Measurements from ENCODE around the gene PTPA.
"Not testable (repeated sequence)": the region's sequence is repeated elsewhere in the genome, so short reads cannot be mapped to it uniquely, and the experiment has no call there.

The PTPA gene

GRCh38 chr9:129111528-129112151 is 425 bp downstream of the PTPA start:
- intact Hi-C loops (cut with DNase I; ENCODE audit: low total_unique reads) = no loop called here
- TF ChIP-seq CTCF (IDR thresholded peaks at IDR 0.05) = no peak
- peak in 1 of 2 donors; percentile 52 for DNase-seq

GRCh38 chr9:129112526-129112925 is 1.3 kb downstream of the PTPA start:
- H3K36me3 ChIP-seq = peaks cover 2 to 12% (median 6%) of the 10 kb centered on the region in 3 donors
- intact Hi-C loops (cut with DNase I; ENCODE audit: low total_unique reads); DNase-seq; H3K27ac ChIP-seq; H3K27me3 ChIP-seq; H3K9me3 ChIP-seq: not testable (repeated sequence)
- H3K4me1 ChIP-seq = peaks cover 0 to 50% (median 27%) of the 10 kb centered on the region in 4 donors
- peak overlapping the region; percentile 80 to 84 for H3K4me3 ChIP-seq

More at GRCh38 chr9:129111528-129112151, 425 bp downstream of the PTPA start:
- Histone ChIP-seq H3K27me3 (no peaks in the 10 kb centered on the region), H3K9me3 (no peaks in the 10 kb centered on the region), H3K4me1 (peaks cover 0 to 50% (median 27%) of the 10 kb centered on the region in 4 donors), H3K4me3 (peak overlapping the region; percentile 80 to 84), H3K36me3 (peaks cover 5 to 21% (median 15%) of the 10 kb centered on the region in 3 donors), H3K27ac (peak overlapping the region; percentile 88 to 92)

GRCh38 chr9:129113645-129114304 is 2.6 kb downstream of the PTPA start:
- H3K9me3 ChIP-seq = no peaks in the 10 kb centered on the region
- no peak overlapping the region for H3K27ac ChIP-seq
- peaks cover 0 to 42% (median 22%) of the 10 kb centered on the region in 4 donors for H3K4me1 ChIP-seq
- no peak for TF ChIP-seq CTCF (IDR thresholded peaks at IDR 0.05)
- H3K27me3 ChIP-seq = no peaks in the 10 kb centered on the region
- no peaks in the 10 kb centered on the region for H3K36me3 ChIP-seq
- DNase-seq = no peak
- H3K4me3 ChIP-seq = no peak overlapping the region
- intact Hi-C loops (cut with DNase I; ENCODE audit: low total_unique reads) = no loop called here

GRCh38 chr9:129118799-129119198 is 7.6 kb downstream of the PTPA start:
- TF ChIP-seq CTCF (IDR thresholded peaks at IDR 0.05) = no peak
- Histone ChIP-seq H3K4me3 (no peak overlapping the region), H3K9me3 (no peaks in the 10 kb centered on the region), H3K36me3 (peaks cover 13 to 35% (median 31%) of the 10 kb centered on the region in 3 donors), H3K4me1 (peaks cover 0 to 6% (median 0%) of the 10 kb centered on the region in 4 donors), H3K27ac (no peak overlapping the region), H3K27me3 (no peaks in the 10 kb centered on the region)
- intact Hi-C loops (cut with DNase I; ENCODE audit: low total_unique reads) = no loop called here
- no peak for DNase-seq

GRCh38 chr9:129121483-129121882 is 10.3 kb downstream of the PTPA start:
- DNase-seq = no peak
- no peaks in the 10 kb centered on the region for H3K27me3 ChIP-seq
- no peaks in the 10 kb centered on the region for H3K9me3 ChIP-seq
- no peak overlapping the region for H3K4me3 ChIP-seq
- no peak overlapping the region for H3K27ac ChIP-seq
- H3K36me3 ChIP-seq = peaks cover 19 to 57% (median 42%) of the 10 kb centered on the region in 3 donors
- peaks cover 0 to under 1% (median 0%) of the 10 kb centered on the region in 4 donors for H3K4me1 ChIP-seq
- TF ChIP-seq CTCF (IDR thresholded peaks at IDR 0.05) = no peak
- intact Hi-C loops (cut with DNase I; ENCODE audit: low total_unique reads) = loop anchor here (10.0 kb wide), 1 partner anchor 673 kb away; no protein-coding TSS in a partner anchor

- H3K27ac ChIP-seq = no peak overlapping the region
- no peaks in the 10 kb centered on the region for H3K27me3 ChIP-seq
- no peak overlapping the region for H3K4me3 ChIP-seq
- TF ChIP-seq CTCF (IDR thresholded peaks at IDR 0.05) = no peak
- peaks cover 0 to 4% (median 0%) of the 10 kb centered on the region in 4 donors for H3K4me1 ChIP-seq
- peaks cover 19 to 63% (median 42%) of the 10 kb centered on the region in 3 donors for H3K36me3 ChIP-seq
- no peak for DNase-seq
- intact Hi-C loops (cut with DNase I; ENCODE audit: low total_unique reads) = loop anchor here (10.0 kb wide), 1 partner anchor 673 kb away; no protein-coding TSS in a partner anchor
- no peaks in the 10 kb centered on the region for H3K9me3 ChIP-seq
Measured at GRCh38 chr9:129122133-129122532, 10.9 kb downstream of the PTPA start.

- H3K27ac ChIP-seq, H3K27me3 ChIP-seq, H3K4me3 ChIP-seq, DNase-seq, H3K9me3 ChIP-seq, H3K4me1 ChIP-seq: not testable (repeated sequence)
- H3K36me3 ChIP-seq = peaks cover 19 to 71% (median 42%) of the 10 kb centered on the region in 3 donors
- intact Hi-C loops (cut with DNase I; ENCODE audit: low total_unique reads) = loop anchor here (10.0 kb wide), 1 partner anchor 672 kb away; no protein-coding TSS in a partner anchor
Measured at GRCh38 chr9:129122976-129123375, 11.8 kb downstream of the PTPA start.
